Measurements from ENCODE around the gene TRIM60. TPM values are rescaled to one million over a fixed set of nuclear protein-coding genes. Genes with fewer than 3 reads are reported as not detected.
"Not testable (repeated sequence)": the region's sequence is repeated elsewhere in the genome, so short reads cannot be mapped to it uniquely, and the experiment has no call there.

Gene TRIM60
- total RNA-seq = not detected in 2 replicates

- no peak within 1 kb of the TSS for H3K4me3 ChIP-seq (ENCODE audit: low read depth, low read length)
- no peaks in the 10 kb centered on the region for H3K27me3 ChIP-seq (ENCODE audit: control insufficient read depth, insufficient read depth, low read length)
- FAIRE-seq = no peak
- H3K36me3 ChIP-seq (ENCODE audit: control insufficient read depth, insufficient read depth, low read length) = no peaks in the 10 kb centered on the region
- TF ChIP-seq, protein P1, sequence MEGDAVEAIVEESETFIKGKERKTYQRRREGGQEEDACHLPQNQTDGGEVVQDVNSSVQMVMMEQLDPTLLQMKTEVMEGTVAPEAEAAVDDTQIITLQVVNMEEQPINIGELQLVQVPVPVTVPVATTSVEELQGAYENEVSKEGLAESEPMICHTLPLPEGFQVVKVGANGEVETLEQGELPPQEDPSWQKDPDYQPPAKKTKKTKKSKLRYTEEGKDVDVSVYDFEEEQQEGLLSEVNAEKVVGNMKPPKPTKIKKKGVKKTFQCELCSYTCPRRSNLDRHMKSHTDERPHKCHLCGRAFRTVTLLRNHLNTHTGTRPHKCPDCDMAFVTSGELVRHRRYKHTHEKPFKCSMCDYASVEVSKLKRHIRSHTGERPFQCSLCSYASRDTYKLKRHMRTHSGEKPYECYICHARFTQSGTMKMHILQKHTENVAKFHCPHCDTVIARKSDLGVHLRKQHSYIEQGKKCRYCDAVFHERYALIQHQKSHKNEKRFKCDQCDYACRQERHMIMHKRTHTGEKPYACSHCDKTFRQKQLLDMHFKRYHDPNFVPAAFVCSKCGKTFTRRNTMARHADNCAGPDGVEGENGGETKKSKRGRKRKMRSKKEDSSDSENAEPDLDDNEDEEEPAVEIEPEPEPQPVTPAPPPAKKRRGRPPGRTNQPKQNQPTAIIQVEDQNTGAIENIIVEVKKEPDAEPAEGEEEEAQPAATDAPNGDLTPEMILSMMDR (IDR thresholded peaks at IDR 0.05; ENCODE audit: insufficient read depth, low read length, severe bottlenecking) = no peak
- DNase-seq (ENCODE audit: low read depth) = no peak
Measured at GRCh38 chr4:165031436-165032211, at the start of gene TRIM60. Gene TRIM60 (plus strand): TSS chr4:165031999. CDS start chr4:165040073, 8,074 bp downstream.

DNA sequence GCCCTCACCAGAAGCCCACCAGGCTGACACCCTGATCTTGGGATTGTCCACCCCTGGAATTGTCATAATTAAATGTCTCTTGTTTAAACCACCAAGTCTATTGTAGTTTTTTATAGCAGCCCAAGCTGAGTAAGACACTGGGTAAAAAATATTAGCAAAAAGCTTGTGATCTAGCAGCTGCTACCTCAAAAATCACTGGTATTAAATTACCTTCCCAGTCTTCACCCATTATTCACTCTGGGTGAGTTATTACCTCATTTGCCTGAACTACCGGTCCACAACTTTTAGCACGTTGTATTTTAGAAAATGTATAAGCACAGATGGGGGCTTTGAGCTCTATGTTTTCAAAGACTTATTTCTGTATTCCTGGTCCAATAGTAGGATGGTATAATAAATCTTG is 42.3 kb upstream of the TRIM60 start:
- Histone ChIP-seq H3K27me3 (ENCODE audit: control insufficient read depth, insufficient read depth, low read length) (no peaks in the 10 kb centered on the region), H3K36me3 (ENCODE audit: control insufficient read depth, insufficient read depth, low read length) (no peaks in the 10 kb centered on the region), H3K4me3 (ENCODE audit: low read depth, low read length) (no peak overlapping the region)
- no peak for DNase-seq (ENCODE audit: low read depth)
- FAIRE-seq = no peak
- TF ChIP-seq, protein P1 (IDR thresholded peaks at IDR 0.05; ENCODE audit: insufficient read depth, low read length, severe bottlenecking) = no peak

GRCh38 chr4:164990786-164991185 is 41.0 kb upstream of the TRIM60 start:
- not testable (repeated sequence) for H3K36me3 ChIP-seq (ENCODE audit: control insufficient read depth, insufficient read depth, low read length); H3K4me3 ChIP-seq (ENCODE audit: low read depth, low read length); FAIRE-seq; DNase-seq (ENCODE audit: low read depth); H3K27me3 ChIP-seq (ENCODE audit: control insufficient read depth, insufficient read depth, low read length)

DNA sequence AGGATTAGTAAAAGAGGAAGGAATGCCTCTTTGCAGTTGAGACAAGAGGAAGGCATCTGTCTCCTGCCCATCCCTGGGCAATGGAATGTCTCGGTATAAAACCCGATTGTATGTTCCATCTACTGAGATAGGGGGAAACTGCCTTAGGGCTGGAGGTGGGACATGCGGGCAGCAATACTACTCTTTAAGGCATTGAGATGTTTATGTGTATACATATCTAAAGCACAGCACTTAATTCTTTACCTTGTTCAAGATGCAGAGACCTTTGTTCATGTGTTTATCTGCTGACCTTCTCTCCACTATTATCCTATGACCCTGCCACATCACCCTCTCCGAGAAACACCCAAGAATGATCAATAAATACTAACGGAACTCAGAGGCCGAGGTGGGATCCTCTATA is 35.7 kb upstream of the TRIM60 start:
- H3K4me3 ChIP-seq (ENCODE audit: low read depth, low read length); FAIRE-seq; H3K36me3 ChIP-seq (ENCODE audit: control insufficient read depth, insufficient read depth, low read length); DNase-seq (ENCODE audit: low read depth); H3K27me3 ChIP-seq (ENCODE audit: control insufficient read depth, insufficient read depth, low read length): not testable (repeated sequence)

DNA sequence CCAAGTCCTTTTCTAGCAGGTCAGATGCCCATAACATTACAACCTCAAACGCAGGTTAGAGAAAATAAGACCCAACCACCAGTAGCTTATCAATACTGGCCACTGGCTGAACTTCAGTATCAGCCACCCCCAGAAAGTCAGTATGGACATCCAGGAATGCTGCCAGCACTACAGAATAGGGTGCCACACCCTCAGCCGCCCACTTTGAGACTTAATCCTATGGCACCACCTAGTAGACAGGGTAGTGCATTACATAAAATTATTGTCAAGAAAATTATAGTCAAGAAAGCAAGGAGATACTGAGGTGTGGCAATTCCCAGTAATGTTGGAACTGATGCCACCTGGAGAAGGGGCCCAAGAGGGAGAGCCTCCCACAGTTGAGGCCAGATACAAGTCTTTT is 34.5 kb upstream of the TRIM60 start:
- Histone ChIP-seq H3K4me3 (ENCODE audit: low read depth, low read length) (no peak overlapping the region), H3K27me3 (ENCODE audit: control insufficient read depth, insufficient read depth, low read length) (no peaks in the 10 kb centered on the region), H3K36me3 (ENCODE audit: control insufficient read depth, insufficient read depth, low read length) (no peaks in the 10 kb centered on the region)
- TF ChIP-seq, protein P1 (IDR thresholded peaks at IDR 0.05; ENCODE audit: insufficient read depth, low read length, severe bottlenecking) = no peak
- FAIRE-seq = no peak
- DNase-seq (ENCODE audit: low read depth) = no peak

DNA sequence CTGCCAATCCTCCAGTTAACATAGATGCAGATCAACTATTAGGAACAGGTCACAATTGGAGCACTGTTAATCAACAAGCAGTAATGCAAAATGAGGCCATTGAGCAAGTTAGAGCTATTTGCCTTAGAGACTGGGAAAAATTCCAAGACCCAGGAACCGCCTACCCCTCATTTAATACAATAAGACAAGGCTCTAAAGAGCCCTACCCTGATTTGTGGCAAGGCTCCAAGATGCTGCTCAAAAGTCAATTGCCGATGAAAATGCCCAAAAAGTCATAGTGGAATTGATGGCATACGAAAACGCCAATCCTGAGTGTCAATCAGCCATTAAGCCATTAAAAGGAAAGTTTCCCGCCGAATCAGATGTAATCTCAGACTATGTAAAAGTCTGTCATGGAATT is 33.9 kb upstream of the TRIM60 start:
- Histone ChIP-seq H3K4me3 (ENCODE audit: low read depth, low read length) (no peak overlapping the region), H3K27me3 (ENCODE audit: control insufficient read depth, insufficient read depth, low read length) (no peaks in the 10 kb centered on the region), H3K36me3 (ENCODE audit: control insufficient read depth, insufficient read depth, low read length) (no peaks in the 10 kb centered on the region)
- TF ChIP-seq, protein P1 (IDR thresholded peaks at IDR 0.05; ENCODE audit: insufficient read depth, low read length, severe bottlenecking) = no peak
- DNase-seq (ENCODE audit: low read depth) = no peak
- no peak for FAIRE-seq

GRCh38 chr4:164998526-164999080 is 33.2 kb upstream of the TRIM60 start:
- not testable (repeated sequence) for H3K27me3 ChIP-seq (ENCODE audit: control insufficient read depth, insufficient read depth, low read length); DNase-seq (ENCODE audit: low read depth); H3K4me3 ChIP-seq (ENCODE audit: low read depth, low read length); FAIRE-seq; H3K36me3 ChIP-seq (ENCODE audit: control insufficient read depth, insufficient read depth, low read length)

- DNase-seq (ENCODE audit: low read depth); FAIRE-seq; H3K27me3 ChIP-seq (ENCODE audit: control insufficient read depth, insufficient read depth, low read length); H3K4me3 ChIP-seq (ENCODE audit: low read depth, low read length); H3K36me3 ChIP-seq (ENCODE audit: control insufficient read depth, insufficient read depth, low read length): not testable (repeated sequence)
Measured at GRCh38 chr4:165001957-165002356, 29.8 kb upstream of the TRIM60 start.

Measured in bronchial epithelial cell (primary cell).